Heart left ventricle (tissue), 13 donors: ENCODE results near the gene CAMK2D.

Source experiments
- CTCF ChIP-seq, 12 donors: fragments of 200-600 bp; sonication (generic) in 4 of 12; IDR thresholded peaks; one replicate each; pipeline versions ENCODE4 v1.5.0 to v1.8.0; 2018 to 2022; ENCODE audit warnings: antibody characterized with exemption in 12 of 12, mild to moderate bottlenecking in 5 of 12
- POLR2A ChIP-seq, 2 donors: fragments of 450-650 bp; IDR thresholded peaks; one replicate each; pipeline ENCODE4 v1.6.1; 2017; ENCODE audit warnings: antibody characterized with exemption in 2 of 2, mild to moderate bottlenecking in 2 of 2, moderate library complexity in 2 of 2
- donor health status: ischemic (EF 13 %, LVEDD 7.1; RV severe dilation, severe dysfunction).
- donor health status: DM: no; HTN: yes; CAD: no.
- donor health status: DM: no; HTN: no; CAD: no.
- donor health status: ischemic (EF 25% LVEDD 6.9; RV normal size, moderate dysfunction).
- donor health status: ischemic (EF 25% LVEDD 5.7; RV mildly dilated, moderate dysfunction).
- donor health status: ischemic (EF 35%, LVEDD 5.7; RV mildly dilated, moderate dysfunction).
- donor health status: nonischemic (EF 11% LVEDD 7.7; RV severe dilation, severe dysfunction).
- donor health status: DM: yes; HTN: yes; CAD: no.
- donor health status: PGD.
- donor health status: ischemic (EF 29% LVEDD 5.4; RV normal size, mild dysfunction).
- donor health status: nonischemic (EF 23%, LVEDD 6.1; RV moderate dilation, normal function).

DNA sequence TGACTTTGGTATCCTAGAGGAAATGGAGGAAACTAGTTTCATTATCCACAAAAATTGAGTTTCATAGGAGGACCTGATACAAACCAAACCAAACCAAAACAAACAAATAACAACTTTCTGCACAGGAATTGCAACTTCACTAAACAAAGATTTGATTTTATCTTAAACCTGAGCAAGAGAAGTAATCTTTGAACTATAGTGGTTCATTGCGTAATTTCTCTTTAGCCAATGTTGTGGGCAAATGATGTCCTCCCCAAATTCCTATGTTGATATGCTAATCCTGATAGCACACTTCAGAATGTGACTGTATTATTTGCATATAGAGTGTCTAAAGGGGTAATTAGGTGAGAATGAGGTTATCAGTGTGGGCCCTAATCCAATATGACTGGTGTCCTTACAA is 102.4 kb downstream of the CAMK2D start:
- TF ChIP-seq CTCF (IDR thresholded peaks at IDR 0.05) (no peak), POLR2A (IDR thresholded peaks at IDR 0.05) (no peak)
